Ascending aorta (tissue), 2 donors: Measurements from ENCODE around the gene ZBTB49. TPM values are rescaled to one million over a fixed set of nuclear protein-coding genes. Genes with fewer than 3 reads are reported as not detected.
A peak's percentile ranks its signal among the peaks of the same experiment; 100 is the strongest.
"Not testable (repeated sequence)": the region's sequence is repeated elsewhere in the genome, so short reads cannot be mapped to it uniquely, and the experiment has no call there.

Experiments
- DNase-seq, 2 donors: peaks; one replicate each; pipeline ENCODE4 v3.0.0-alpha.2; 2019; ENCODE audit warnings: low spot score in 2 of 2
- H3K27ac ChIP-seq, 2 donors: fragments of 200-600 bp; sonication (generic); one replicate each; pipeline ENCODE4 v1.5.1; 2016 to 2017; ENCODE audit warnings: mild to moderate bottlenecking in 1 of 2
- H3K27me3 ChIP-seq: fragments of 200-600 bp; sonication (generic); one replicate; pipeline ENCODE4 v1.5.1; 2017
- H3K36me3 ChIP-seq, 2 donors: fragments of 200-600 bp; sonication (generic); one replicate each; pipeline ENCODE4 v1.5.1; 2016
- H3K4me1 ChIP-seq, 2 donors: fragments of 200-600 bp; sonication (generic); one replicate each; pipeline ENCODE4 v1.5.1; 2016 to 2017; ENCODE audit warnings: mild to moderate bottlenecking in 1 of 2
- H3K4me3 ChIP-seq, 2 donors: fragments of 200-600 bp; sonication (generic); one replicate each; pipeline ENCODE4 v1.5.1; 2016 to 2017; ENCODE audit warnings: mild to moderate bottlenecking in 1 of 2
- H3K9me3 ChIP-seq, 2 donors: fragments of 200-600 bp; sonication (generic); one replicate each; pipeline ENCODE4 v1.5.1; 2016
- CTCF ChIP-seq, 3 experiments: fragments of 200-600 bp in 2 of 3; fragments of 450-650 bp in 1 of 3; sonication (generic) in 2 of 3; IDR thresholded peaks; one replicate each; pipeline ENCODE4 v1.5.1; 2016 to 2019; ENCODE audit warnings: antibody characterized with exemption in 3 of 3, mild to moderate bottlenecking in 1 of 3, moderate library complexity in 1 of 3
- intact Hi-C: fragments of 100-400 bp; cut with DNase I; formaldehyde crosslinking; loops from one replicate; pipeline ENCODE4 v1.15.1; 2023
- total RNA-seq: library from RNA; depleted of rRNA; stranded (reverse); fragments of >200 nt; gene quantifications from one replicate; pipeline ENCODE4 v1.1.0, GENCODE V29; 2016

Gene ZBTB49
- total RNA-seq, 1 donor from 2014 or later: not detected

DNA sequence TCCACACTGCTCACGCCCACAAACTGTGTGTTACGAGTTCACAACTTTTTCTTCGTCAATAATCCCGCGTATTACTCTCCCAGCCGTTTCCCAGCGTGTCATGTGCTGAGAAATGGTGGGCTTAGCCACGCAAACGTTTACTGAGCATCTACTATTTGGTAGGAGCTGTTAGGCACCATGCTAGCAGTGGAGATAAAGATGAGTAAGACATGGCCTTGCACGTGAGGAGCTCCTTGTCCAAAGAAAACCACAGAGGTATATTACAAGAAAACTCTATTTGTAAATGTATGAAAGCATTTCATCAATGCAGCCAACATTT, 41.2 kb upstream of the ZBTB49 start:
- Histone ChIP-seq H3K4me3 (peak overlapping the region; percentile 69 to 86), H3K4me1 (peaks cover 2 to 11% of the 10 kb centered on the region in 2 donors), H3K36me3 (peaks cover 5 to 19% of the 10 kb centered on the region in 2 donors), H3K27ac (peak overlapping the region; percentile 89 to 96), H3K9me3 (no peaks in the 10 kb centered on the region), H3K27me3 (no peaks in the 10 kb centered on the region)
- intact Hi-C loops: loop anchor here (1.0 to 10.0 kb wide), 4 partner anchors 41 to 954 kb away; partner anchors contain the start of genes LYAR, RGS12 and ZBTB49
- DNase-seq: peak in 1 of 2 donors; percentile 45
- no peak for TF ChIP-seq CTCF (IDR thresholded peaks at IDR 0.05)

- not testable (repeated sequence) for H3K4me3 ChIP-seq, H3K9me3 ChIP-seq, H3K27me3 ChIP-seq
- DNase-seq: peak in 1 of 2 donors; percentile 46
- peak overlapping the region in 1 of 2 donors; percentile 96 for H3K27ac ChIP-seq
- peaks cover under 1 to 14% of the 10 kb centered on the region in 2 donors for H3K36me3 ChIP-seq
- H3K4me1 ChIP-seq: peaks cover 2 to 11% of the 10 kb centered on the region in 2 donors
- intact Hi-C loops: loop anchor here (5.0 to 10.0 kb wide), 2 partner anchors 292 to 955 kb away; partner anchors contain the start of gene RGS12
Observed at GRCh38 chr4:4249342-4249741, 40.7 kb upstream of the ZBTB49 start.

DNA sequence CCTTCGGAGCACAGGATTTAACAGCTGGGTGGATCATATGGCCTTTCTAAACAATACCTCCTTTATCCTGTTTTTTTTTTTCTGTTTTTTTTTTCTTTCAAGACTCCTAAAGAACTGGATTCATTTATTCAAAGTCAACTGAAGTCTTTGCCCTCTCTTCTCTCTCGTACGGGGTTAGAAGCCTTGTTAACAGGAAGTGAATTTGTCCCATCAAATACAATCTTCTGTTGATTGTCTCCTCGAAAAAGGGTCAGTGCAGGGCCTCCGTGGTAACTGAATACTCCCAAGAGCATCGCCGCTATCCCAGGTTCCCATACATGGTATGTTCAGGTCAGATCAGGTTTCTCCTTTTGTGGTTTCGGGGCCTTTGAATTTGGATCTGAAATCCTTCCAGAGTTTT, 40.2 kb upstream of the ZBTB49 start:
- no peak overlapping the region for H3K27ac ChIP-seq
- no peak for TF ChIP-seq CTCF (IDR thresholded peaks at IDR 0.05)
- no peak overlapping the region for H3K4me3 ChIP-seq
- intact Hi-C loops: loop anchor here (5.0 to 10.0 kb wide), 3 partner anchors 85 to 955 kb away; partner anchors contain the start of gene RGS12
- no peaks in the 10 kb centered on the region for H3K27me3 ChIP-seq
- H3K9me3 ChIP-seq: no peaks in the 10 kb centered on the region
- H3K36me3 ChIP-seq: peaks cover 0 to 8% of the 10 kb centered on the region in 2 donors
- H3K4me1 ChIP-seq: peaks cover 2 to 11% of the 10 kb centered on the region in 2 donors
- DNase-seq: peak in 1 of 2 donors; percentile 25

DNA sequence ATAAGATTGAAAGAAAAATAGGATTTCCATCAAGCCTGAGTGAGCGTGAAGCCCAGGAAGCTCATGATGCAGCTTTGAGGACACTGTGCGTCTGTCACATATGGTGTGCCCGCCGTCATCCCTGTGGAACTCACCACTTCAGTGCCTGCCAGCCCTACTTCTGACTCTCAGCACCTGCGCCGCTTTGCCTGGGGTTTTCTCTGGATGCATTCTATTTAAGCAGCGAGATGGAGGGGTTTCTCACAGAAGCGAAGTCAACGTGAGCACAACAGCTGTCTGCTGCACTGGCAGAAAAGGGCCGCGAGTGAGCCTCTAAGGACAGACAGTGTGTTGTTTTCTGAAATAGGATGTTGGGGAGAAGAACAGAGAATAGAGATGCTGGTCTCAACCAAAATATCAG, 35.9 kb upstream of the ZBTB49 start:
- no peak overlapping the region for H3K27ac ChIP-seq
- intact Hi-C loops: loop anchor here (10.0 kb wide), 1 partner anchor 81 kb away; no protein-coding TSS in a partner anchor
- H3K4me1 ChIP-seq: no peaks in the 10 kb centered on the region
- H3K9me3 ChIP-seq: no peaks in the 10 kb centered on the region
- no peaks in the 10 kb centered on the region for H3K36me3 ChIP-seq
- DNase-seq: peak in 1 of 2 donors; percentile 59
- H3K27me3 ChIP-seq: no peaks in the 10 kb centered on the region
- TF ChIP-seq CTCF (IDR thresholded peaks at IDR 0.05): no peak
- no peak overlapping the region for H3K4me3 ChIP-seq

GRCh38 chr4:4254666-4255065, 35.4 kb upstream of the ZBTB49 start:
- peak in 1 of 2 donors; percentile 18 for DNase-seq
- no peak overlapping the region for H3K27ac ChIP-seq
- H3K27me3 ChIP-seq: no peaks in the 10 kb centered on the region
- H3K9me3 ChIP-seq: no peaks in the 10 kb centered on the region
- no peaks in the 10 kb centered on the region for H3K36me3 ChIP-seq
- intact Hi-C loops: loop anchor here (10.0 kb wide), 1 partner anchor 80 kb away; no protein-coding TSS in a partner anchor
- H3K4me3 ChIP-seq: no peak overlapping the region
- no peak for TF ChIP-seq CTCF (IDR thresholded peaks at IDR 0.05)
- H3K4me1 ChIP-seq: no peaks in the 10 kb centered on the region

GRCh38 chr4:4256799-4257198, 33.3 kb upstream of the ZBTB49 start:
- Histone ChIP-seq H3K4me3 (no peak overlapping the region), H3K27me3 (no peaks in the 10 kb centered on the region), H3K36me3 (no peaks in the 10 kb centered on the region), H3K27ac (no peak overlapping the region), H3K9me3 (no peaks in the 10 kb centered on the region), H3K4me1 (no peaks in the 10 kb centered on the region)
- intact Hi-C loops: loop anchor here (10.0 kb wide), 1 partner anchor 78 kb away; no protein-coding TSS in a partner anchor
- no peak for TF ChIP-seq CTCF (IDR thresholded peaks at IDR 0.05)
- DNase-seq: peak in 1 of 2 donors; percentile 34

- H3K27me3 ChIP-seq, H3K27ac ChIP-seq, H3K4me3 ChIP-seq, H3K36me3 ChIP-seq, H3K9me3 ChIP-seq, H3K4me1 ChIP-seq: not testable (repeated sequence)
- intact Hi-C loops: loop anchor here (10.0 kb wide), 1 partner anchor 77 kb away; no protein-coding TSS in a partner anchor
- peak in 1 of 2 donors; percentile 1 for DNase-seq
Observed at GRCh38 chr4:4257705-4258104, 32.3 kb upstream of the ZBTB49 start.
